Raji (cell line): ENCODE data around the gene TPPP.

Experiments
- POLR2A ChIP-seq: IDR thresholded peaks from 2 replicates; pipeline ENCODE4 v1.6.1; 2011; ENCODE audit warnings: low read depth, low read length, control low read depth; ENCODE audit not compliant: insufficient read depth

TPPP gene

GRCh38 chr5:651296-652022, 41.7 kb downstream of the TPPP start:
- TF ChIP-seq POLR2A: no peak

- no peak for TF ChIP-seq POLR2A
Observed at GRCh38 chr5:647727-648126, 45.4 kb downstream of the TPPP start.

- TF ChIP-seq POLR2A: no peak
Observed at GRCh38 chr5:647311-647710, 45.8 kb downstream of the TPPP start.

GRCh38 chr5:646396-647201, 46.6 kb downstream of the TPPP start:
- TF ChIP-seq POLR2A: no peak

GRCh38 chr5:645421-645820, 47.7 kb downstream of the TPPP start:
- TF ChIP-seq POLR2A: no peak

GRCh38 chr5:644971-645370, 48.2 kb downstream of the TPPP start:
- no peak for TF ChIP-seq POLR2A

GRCh38 chr5:644509-644908, 48.6 kb downstream of the TPPP start:
- no peak for TF ChIP-seq POLR2A

GRCh38 chr5:643811-644271, 49.3 kb downstream of the TPPP start:
- TF ChIP-seq POLR2A: no peak

GRCh38 chr5:643351-643801, 49.8 kb downstream of the TPPP start:
- TF ChIP-seq POLR2A: no peak

- TF ChIP-seq POLR2A: no peak
Observed at GRCh38 chr5:642481-642880, 50.7 kb downstream of the TPPP start.

GRCh38 chr5:641331-641765, 51.8 kb downstream of the TPPP start:
- TF ChIP-seq POLR2A: no peak

GRCh38 chr5:640461-641330, 52.5 kb downstream of the TPPP start:
- TF ChIP-seq POLR2A: no peak

GRCh38 chr5:639584-640213, 53.5 kb downstream of the TPPP start:
- no peak for TF ChIP-seq POLR2A

- no peak for TF ChIP-seq POLR2A
Observed at GRCh38 chr5:639253-639530, 54.0 kb downstream of the TPPP start.
